K562 (cell line): ENCODE data around the gene GFOD2. TPM values are rescaled to one million over a fixed set of nuclear protein-coding genes. Genes with fewer than 3 reads are reported as not detected.

Experiments used
- ATF1 ChIP-seq, 2 experiments: fragments of 450-650 bp in 1 of 2; IDR thresholded peaks; 2 replicates each; pipeline ENCODE4 v1.6.1; 2016; ENCODE audit warnings: missing compliant biosample characterization in 1 of 2, missing genetic modification characterization in 1 of 2
- ATF2 ChIP-seq: sonication (generic); formaldehyde crosslinking; IDR thresholded peaks from 2 replicates; pipeline ENCODE4 v1.8.1; 2022; ENCODE audit warnings: missing genetic modification reagents
- ATF4 ChIP-seq: fragments of 450-650 bp; formaldehyde crosslinking; IDR thresholded peaks from 2 replicates; pipeline ENCODE4 v1.4.0; 2022; ENCODE audit warnings: mild to moderate bottlenecking, moderate library complexity
- C11orf30 ChIP-seq: fragments of 450-650 bp; IDR thresholded peaks from 2 replicates; pipeline ENCODE4 v1.6.1; 2016; ENCODE audit warnings: low read depth, mild to moderate bottlenecking
- CBFB ChIP-seq: sonication (generic); formaldehyde crosslinking; IDR thresholded peaks from 2 replicates; pipeline ENCODE4 v1.4.0; 2020; ENCODE audit warnings: mild to moderate bottlenecking, missing genetic modification reagents
- GTF2A2 ChIP-seq: IDR thresholded peaks from 2 replicates; pipeline ENCODE4 v1.6.1; 2016; ENCODE audit warnings: mild to moderate bottlenecking, missing genetic modification characterization, missing compliant biosample characterization
- HDAC8 ChIP-seq: fragments of 450-650 bp; IDR thresholded peaks from 2 replicates; pipeline ENCODE4 v1.6.1; 2016; ENCODE audit warnings: mild to moderate bottlenecking, missing genetic modification characterization, moderate library complexity, missing compliant biosample characterization
- HMG20A ChIP-seq: fragments of 450-650 bp; formaldehyde crosslinking; conservative IDR thresholded peaks from 2 replicates; pipeline ENCODE4 v1.4.0; 2020; ENCODE audit warnings: mild to moderate bottlenecking, mixed read lengths
- HNRNPH1 ChIP-seq: fragments of 200-400 bp; formaldehyde crosslinking; optimal IDR thresholded peaks from 2 replicates; pipeline ENCODE3; 2017; ENCODE audit warnings: low read depth, mild to moderate bottlenecking, low read length, moderate library complexity
- HSF4 ChIP-seq: fragments of 250-450 bp; sonication (Bioruptor Pico); IDR thresholded peaks from 2 replicates; pipeline ENCODE4 v2.1.2; 2022; ENCODE audit warnings: mild to moderate bottlenecking, moderate library complexity, borderline replicate concordance
- MEF2A ChIP-seq: IDR thresholded peaks from 2 replicates; pipeline ENCODE4 v1.6.1; 2011; ENCODE audit warnings: low read depth, mild to moderate bottlenecking, low read length, moderate library complexity; ENCODE audit not compliant: control insufficient read depth
- NONO ChIP-seq, 2 experiments: fragments of 200-400 bp in 1 of 2; fragments of 450-650 bp in 1 of 2; formaldehyde crosslinking in 1 of 2; IDR thresholded peaks; 2 replicates each; pipeline ENCODE4 v1.6.1; 2017; ENCODE audit warnings: low read depth in 2 of 2, mild to moderate bottlenecking in 2 of 2, moderate library complexity in 2 of 2, low read length in 1 of 2
- NR2C2 ChIP-seq, 2 experiments: fragments of 200-800 bp in 1 of 2; sonication (Bioruptor generic) in 1 of 2; sonication (generic) in 1 of 2; formaldehyde crosslinking in 1 of 2; IDR thresholded peaks; 2 replicates each; pipeline versions ENCODE4 v1.6.1 to v1.8.0; 2016 to 2022; ENCODE audit warnings: mild to moderate bottlenecking in 1 of 2, missing compliant biosample characterization in 1 of 2, missing genetic modification characterization in 1 of 2, missing genetic modification reagents in 1 of 2
- POU5F1 ChIP-seq: fragments of 150-350 bp; IDR thresholded peaks from 2 replicates; pipeline ENCODE4 v1.6.1; 2014; ENCODE audit warnings: borderline replicate concordance, low read length, low read depth, mild to moderate bottlenecking; ENCODE audit not compliant: partially characterized antibody
- PRMT5 ChIP-seq: sonication (generic); formaldehyde crosslinking; IDR thresholded peaks from 2 replicates; pipeline ENCODE4 v1.5.0; 2020; ENCODE audit warnings: missing genetic modification reagents
- PRPF4 ChIP-seq: fragments of 200-400 bp; formaldehyde crosslinking; IDR thresholded peaks from one replicate; pipeline ENCODE4 v1.6.1; 2017; ENCODE audit warnings: low read length, low read depth, mild to moderate bottlenecking; ENCODE audit not compliant: insufficient read depth, poor library complexity, severe bottlenecking
- SAP30 ChIP-seq: fragments of 200-600 bp; sonication (generic); IDR thresholded peaks from 2 replicates; pipeline ENCODE4 v1.6.1; 2012; ENCODE audit warnings: borderline replicate concordance, low read depth, mild to moderate bottlenecking, moderate library complexity, low read length, control low read depth, inconsistent platforms; ENCODE audit not compliant: insufficient read depth, poor library complexity, severe bottlenecking
- TAF9B ChIP-seq: fragments of 450-650 bp; IDR thresholded peaks from 2 replicates; pipeline ENCODE4 v1.6.1; 2018; ENCODE audit warnings: mild to moderate bottlenecking; ENCODE audit not compliant: partially characterized antibody
- TEAD1 ChIP-seq, 2 experiments: fragments of 450-650 bp in 1 of 2; sonication (generic) in 1 of 2; formaldehyde crosslinking; IDR thresholded peaks; 2 replicates each; pipeline versions ENCODE4 v1.4.0 to v1.8.0; 2020 to 2022; ENCODE audit warnings: mild to moderate bottlenecking in 2 of 2, missing genetic modification reagents in 1 of 2
- ZKSCAN1 ChIP-seq: fragments of 150-350 bp; IDR thresholded peaks from 2 replicates; pipeline ENCODE4 v1.6.1; 2016; ENCODE audit warnings: low read depth, low read length
- ZNF77 ChIP-seq: fragments of 250-450 bp; sonication (Bioruptor Pico); IDR thresholded peaks from 2 replicates; pipeline ENCODE4 v1.5.0; 2020
- polyA plus RNA-seq, 8 experiments: library from polyadenylated mRNA; depleted of rRNA in 4 of 8; stranded (reverse) in 5 of 8; unstranded in 3 of 8; fragments of >200 nt; fragmentation: Nextera tagmentation in 2 of 8; fragmentation: Illumina TruSeq in 1 of 8; extraction: Ambion mirVana in 2 of 8; extraction: Trizol in 1 of 8; gene quantifications; 2 replicates each; pipeline versions ENCODE4 v1.2.1 to v1.2.3, GENCODE V29; 2011 to 2014; ENCODE audit warnings: inconsistent platforms in 1 of 8, missing spikeins in 1 of 8
- total RNA-seq, 7 experiments: library from RNA; depleted of rRNA in 6 of 7; stranded (reverse); fragments of >200 nt in 6 of 7; fragmentation: Illumina TruSeq in 2 of 7; extraction: Trizol in 2 of 7; gene quantifications; 2 replicates each; pipeline versions ENCODE4 v1.2.1 to v1.2.3, GENCODE V29; 2011 to 2021; ENCODE audit warnings: low replicate concordance in 1 of 7
- TF ChIP-seq, protein P1 (sequence below): sonication (generic); formaldehyde crosslinking; IDR thresholded peaks from 2 replicates; pipeline ENCODE4 v1.9.0; 2022; ENCODE audit warnings: mild to moderate bottlenecking, missing genetic modification reagents
- TF ChIP-seq, protein P2 (sequence below): fragments of 200-800 bp; sonication (Bioruptor generic); IDR thresholded peaks from 2 replicates; pipeline ENCODE4 v1.6.1; 2017; ENCODE audit warnings: missing genetic modification characterization, missing compliant biosample characterization

GFOD2 gene
- total and polyA plus RNA-seq, 9 of the 15 experiments (the other 6 are each of a cell fraction or from before 2014, with no cell fraction given): 1.9 to 15.8 (median 11.1) TPM

DNA sequence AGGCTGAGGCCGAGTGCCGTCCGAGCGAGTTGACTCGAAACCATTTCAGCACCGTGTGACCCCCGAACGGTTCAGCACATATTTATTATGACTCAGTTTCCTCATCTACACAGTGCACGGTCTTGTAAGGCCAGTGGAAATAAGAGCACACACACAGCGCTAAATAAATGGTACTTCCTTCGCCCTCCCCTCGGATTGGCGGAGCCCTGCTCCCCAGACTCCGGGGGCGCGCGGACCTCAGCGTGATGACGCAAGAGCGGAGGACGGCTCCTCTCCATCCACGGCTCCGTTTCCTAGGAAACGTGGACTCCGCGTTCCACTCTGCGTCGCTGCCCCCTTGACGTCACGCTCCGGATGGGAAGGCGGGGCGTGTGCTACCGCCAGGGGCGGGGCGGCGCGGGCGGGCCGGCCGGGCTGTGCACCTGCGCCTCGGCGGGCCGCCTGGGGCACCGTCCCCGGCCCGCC is 58.5 kb downstream of the GFOD2 start, which contains the start of gene PARD6A (continued):
- TF ChIP-seq ATF2 (CRISPR knock-in tag) (no peak), NONO (IDR thresholded peaks at IDR 0.05; ENCODE audit: low read depth in 2 of 2, low read length in 1 of 2) (no peak), CBFB (CRISPR knock-in tag) (peak; percentile 57; the same call in 1 of the 2 replicates), ATF1 (CRISPR knock-in tag; IDR thresholded peaks at IDR 0.05) (peak; percentile 94), ATF1 (tag; IDR thresholded peaks at IDR 0.05) (peak; percentile 97), HDAC8 (tag) (no peak), HMG20A (CRISPR knock-in tag) (no peak), PRMT5 (CRISPR knock-in tag) (no peak), HNRNPH1 (no peak), MEF2A (no peak), C11orf30 (peak; percentile 57), TEAD1 (CRISPR knock-in tag; IDR thresholded peaks at IDR 0.05) (no peak; a peak in 1 of 4 replicates), GTF2A2 (tag) (no peak), PRPF4 (no peak), SAP30 (peak; percentile 51), POU5F1 (no peak), ZNF77 (CRISPR knock-in tag) (no peak), TAF9B (no peak), ZKSCAN1 (no peak), HSF4 (CRISPR knock-in tag) (no peak), NR2C2 (CRISPR knock-in tag; IDR thresholded peaks at IDR 0.05) (peak; percentile 45), NR2C2 (tag; IDR thresholded peaks at IDR 0.05) (peak; percentile 56; the same call in 1 of the 2 replicates), ATF4 (peak; percentile 75; the same call in 1 of the 2 replicates)
- TF ChIP-seq, protein P1, sequence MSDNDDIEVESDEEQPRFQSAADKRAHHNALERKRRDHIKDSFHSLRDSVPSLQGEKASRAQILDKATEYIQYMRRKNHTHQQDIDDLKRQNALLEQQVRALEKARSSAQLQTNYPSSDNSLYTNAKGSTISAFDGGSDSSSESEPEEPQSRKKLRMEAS (CRISPR knock-in tag): no peak; the same call in 1 of the 2 replicates
- TF ChIP-seq, protein P2, sequence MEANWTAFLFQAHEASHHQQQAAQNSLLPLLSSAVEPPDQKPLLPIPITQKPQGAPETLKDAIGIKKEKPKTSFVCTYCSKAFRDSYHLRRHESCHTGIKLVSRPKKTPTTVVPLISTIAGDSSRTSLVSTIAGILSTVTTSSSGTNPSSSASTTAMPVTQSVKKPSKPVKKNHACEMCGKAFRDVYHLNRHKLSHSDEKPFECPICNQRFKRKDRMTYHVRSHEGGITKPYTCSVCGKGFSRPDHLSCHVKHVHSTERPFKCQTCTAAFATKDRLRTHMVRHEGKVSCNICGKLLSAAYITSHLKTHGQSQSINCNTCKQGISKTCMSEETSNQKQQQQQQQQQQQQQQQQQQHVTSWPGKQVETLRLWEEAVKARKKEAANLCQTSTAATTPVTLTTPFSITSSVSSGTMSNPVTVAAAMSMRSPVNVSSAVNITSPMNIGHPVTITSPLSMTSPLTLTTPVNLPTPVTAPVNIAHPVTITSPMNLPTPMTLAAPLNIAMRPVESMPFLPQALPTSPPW (CRISPR knock-in tag): peak; percentile 68; the same call in 1 of the 2 replicates
